CD4-positive, alpha-beta T cell treated with Interleukin-4 for 1 hour (primary cell): ENCODE data around the gene SCGB3A2.

Source experiments
- DNase-seq, 2 donors: peaks; one replicate each; pipeline ENCODE4 v3.0.0-alpha.2; 2020 to 2022

The SCGB3A2 gene

DNA sequence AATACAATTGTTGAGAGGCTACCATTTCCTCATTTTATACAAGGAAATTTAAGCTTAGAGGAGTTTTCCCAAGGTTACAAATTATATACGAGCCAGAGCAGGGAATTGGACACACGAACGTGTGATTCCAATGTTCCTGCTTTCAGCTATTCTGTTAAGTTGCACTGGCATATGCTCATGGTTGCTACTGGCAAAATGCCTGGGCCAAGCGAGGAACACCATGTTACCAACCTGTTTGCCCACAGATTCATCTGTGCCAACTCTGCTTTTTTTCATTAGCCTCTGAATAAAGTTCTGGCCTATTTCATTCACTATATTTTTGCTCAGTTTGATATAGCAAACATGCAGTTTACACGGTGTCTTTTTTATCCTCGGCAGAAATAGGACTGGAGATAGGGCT lies 32.9 kb downstream of the SCGB3A2 start:
- no peak for DNase-seq

DNA sequence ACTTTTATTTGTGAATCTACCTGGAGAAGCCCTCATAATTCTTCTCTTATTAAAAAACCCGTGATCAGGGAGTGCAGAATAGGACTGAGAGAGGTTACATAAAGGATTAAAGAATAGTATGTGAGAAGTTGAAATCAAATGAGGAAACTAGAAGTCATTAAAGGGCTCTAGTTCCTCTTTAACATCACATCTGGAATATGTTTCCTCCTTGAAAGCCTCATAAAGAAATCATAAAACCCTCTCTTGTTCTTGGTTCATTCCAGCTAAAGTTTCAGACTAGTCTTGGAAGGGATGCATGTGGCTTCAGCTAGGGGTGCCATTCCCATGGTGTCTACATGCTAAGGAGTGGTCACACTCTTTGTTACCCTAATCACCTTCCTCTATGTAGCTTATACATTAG lies 33.5 kb downstream of the SCGB3A2 start:
- no peak for DNase-seq

DNA sequence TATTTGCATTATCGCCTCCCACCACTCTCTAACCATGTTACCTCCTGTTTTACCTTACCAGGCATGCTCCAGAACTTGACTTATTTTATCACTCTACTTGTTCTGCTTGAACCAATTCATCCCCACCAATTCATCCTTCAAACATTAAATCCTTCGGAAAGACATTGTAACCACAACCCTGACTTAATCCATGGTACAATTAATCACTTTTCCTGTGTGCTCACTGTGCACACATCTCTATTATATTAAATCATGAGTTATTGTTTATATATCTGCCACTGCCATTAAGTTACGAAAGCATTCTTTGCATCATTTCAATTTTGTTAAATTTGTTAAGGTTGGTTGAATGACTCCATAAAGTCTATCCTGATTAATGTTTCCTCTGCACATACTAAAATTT lies 35.3 kb downstream of the SCGB3A2 start:
- DNase-seq, result no peak

DNA sequence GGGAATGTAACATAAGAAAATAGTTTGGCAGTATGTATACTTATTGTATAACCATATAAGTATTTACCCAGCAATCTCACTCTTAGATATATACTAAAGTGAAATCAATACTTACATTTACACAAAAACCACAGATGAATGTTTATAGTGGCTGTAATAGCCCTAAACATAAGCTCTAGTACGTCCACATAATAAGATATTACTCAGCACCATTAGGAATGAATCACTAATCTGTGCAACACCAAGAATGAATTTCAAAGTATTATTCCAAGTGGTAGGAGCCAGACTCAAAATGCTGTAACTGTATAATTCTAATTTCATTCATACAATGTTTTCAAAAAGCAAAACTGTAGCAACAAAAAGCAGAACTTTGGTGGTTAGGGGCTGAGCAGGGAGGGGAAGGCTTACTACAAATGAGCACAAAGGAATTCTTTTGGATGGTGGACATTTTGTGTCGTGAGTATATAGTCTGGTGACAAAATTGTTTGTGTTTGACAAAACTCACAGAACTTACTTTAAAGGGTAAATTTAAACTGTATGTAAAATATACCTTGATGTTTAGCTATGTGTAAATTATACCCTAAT lies 39.7 kb downstream of the SCGB3A2 start:
- DNase-seq, result no peak

DNA sequence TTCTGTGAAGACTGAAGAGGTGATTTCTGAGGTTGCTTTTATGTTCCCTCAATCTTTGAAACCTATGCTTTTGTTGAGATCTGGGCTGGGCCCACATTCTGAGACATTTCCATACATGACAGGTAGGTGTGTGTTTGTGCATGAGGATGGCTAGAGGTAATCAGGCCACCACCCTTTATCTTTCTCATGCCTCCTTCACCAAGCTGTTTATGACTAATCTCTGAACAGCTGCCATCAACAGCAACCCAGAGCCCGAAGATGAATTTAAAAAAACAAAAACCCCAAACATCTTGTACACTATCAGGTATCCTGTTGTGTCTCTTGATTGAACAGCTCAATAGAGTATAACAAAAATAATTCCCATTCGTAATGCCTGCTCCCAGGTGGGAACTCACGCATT lies 40.4 kb downstream of the SCGB3A2 start:
- DNase-seq, result no peak

DNA sequence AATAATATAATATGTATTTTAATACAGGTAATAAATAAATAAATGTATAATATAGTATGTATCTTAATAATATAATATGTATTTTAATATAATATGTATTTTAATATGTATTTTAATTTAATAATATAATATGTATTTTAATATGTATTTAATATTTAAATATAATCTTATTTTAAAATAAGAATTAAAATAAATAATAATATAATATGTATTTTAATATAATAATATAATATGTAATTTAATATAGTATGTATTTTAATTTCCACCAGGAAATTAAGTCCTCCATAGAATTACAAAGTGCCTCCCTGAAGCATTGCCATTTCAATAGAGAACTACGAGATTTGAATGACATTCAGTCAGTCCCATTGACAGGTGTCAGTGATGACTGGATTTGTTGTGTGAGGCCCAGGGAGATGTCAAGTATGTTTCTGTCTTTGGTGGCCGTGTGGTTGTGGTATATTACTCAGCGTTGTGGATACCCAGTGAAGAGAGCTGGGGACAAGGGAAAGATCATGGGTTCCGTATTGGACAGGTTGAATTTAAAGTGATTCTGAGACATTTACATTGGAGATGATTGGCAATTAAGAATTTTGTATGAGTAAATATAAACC lies 42.0 kb downstream of the SCGB3A2 start:
- DNase-seq, result no peak

DNA sequence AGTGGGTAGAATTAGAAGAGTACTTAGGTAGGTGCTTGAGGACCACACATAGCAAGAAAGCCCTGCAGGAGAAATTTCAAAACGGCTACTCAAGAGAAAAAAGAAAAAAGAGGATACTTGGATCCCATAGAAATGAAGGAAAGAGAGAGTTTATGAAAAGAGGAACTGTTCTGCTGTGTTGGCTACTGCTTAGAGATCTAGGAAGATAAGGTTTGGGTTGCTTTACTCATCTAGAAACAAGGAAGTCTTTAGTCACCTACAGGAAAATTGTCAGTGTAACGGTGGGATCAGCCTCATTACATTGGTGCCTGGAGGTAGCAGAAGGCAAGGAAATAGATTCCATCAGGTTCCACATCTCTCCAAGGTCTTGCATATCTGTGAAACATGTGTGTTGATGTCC lies 42.6 kb downstream of the SCGB3A2 start:
- no peak for DNase-seq

GRCh38 chr5:147925020-147925419 lies 46.5 kb downstream of the SCGB3A2 start:
- no peak for DNase-seq

DNA sequence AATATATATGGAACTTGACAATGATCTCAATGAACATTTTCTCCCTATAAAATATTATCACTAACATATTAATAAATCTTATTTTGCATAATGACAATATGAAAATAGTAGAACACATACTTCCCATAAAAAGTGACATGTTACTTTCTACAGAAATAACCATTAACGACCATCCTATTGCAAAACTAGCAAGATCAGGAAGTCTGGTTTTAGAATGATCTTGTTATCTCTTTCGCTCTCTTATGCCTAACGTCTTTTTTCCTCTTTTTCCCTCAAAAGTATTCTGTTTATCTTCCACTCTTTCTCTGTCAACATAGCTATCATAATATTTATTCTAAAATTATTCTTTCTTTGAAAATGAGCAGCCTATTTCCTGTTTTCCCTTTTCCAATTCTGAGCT lies 49.4 kb downstream of the SCGB3A2 start:
- DNase-seq, result no peak

DNA sequence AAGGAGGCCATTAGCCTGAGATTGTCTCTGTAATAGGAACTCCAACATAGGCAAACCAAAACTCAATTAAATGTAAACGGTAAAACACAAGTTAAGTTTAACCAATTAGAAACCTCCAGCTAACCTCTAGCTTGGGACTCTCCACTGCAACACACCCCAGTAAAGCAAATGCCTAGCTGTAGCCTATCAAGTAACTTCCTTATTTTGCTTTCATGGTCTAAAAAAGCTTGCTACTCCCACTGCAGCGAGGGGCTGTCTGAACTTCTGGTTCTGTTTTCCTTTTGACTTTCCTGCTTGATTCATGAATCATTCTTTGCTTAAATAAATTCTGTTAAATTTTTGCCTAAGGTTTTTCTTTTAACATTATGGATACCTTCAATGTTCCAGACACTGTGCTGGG lies 52.3 kb downstream of the SCGB3A2 start:
- DNase-seq, result no peak
